ENCODE measurements around the gene HDAC10.

HDAC10 gene

DNA sequence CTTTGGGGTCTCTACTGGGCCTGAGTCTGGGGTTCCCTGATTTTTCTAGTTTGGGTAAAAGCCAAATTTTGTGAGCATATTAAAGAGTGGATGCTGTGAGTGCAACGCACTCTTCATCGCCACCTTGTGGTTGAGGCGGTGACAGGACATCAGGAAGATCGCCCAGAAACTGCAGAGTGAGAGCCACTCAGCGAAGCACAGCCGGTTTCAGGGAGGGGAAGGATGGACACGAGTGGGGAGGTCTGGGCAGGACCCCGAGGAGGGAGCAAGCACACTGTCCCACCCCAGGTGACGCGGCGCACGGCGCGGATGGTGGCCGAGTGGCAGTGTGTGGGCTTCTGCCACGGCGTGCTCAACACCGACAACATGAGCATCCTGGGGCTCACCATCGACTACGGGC lies 41.2 kb downstream of the HDAC10 start:
- peaks cover 36 to 78% of the 10 kb centered on the region in 2 donors for H3K36me3 ChIP-seq (replicated peaks in 1 of 2; ENCODE audit: control insufficient read depth in 2 of 2, insufficient read depth in 2 of 2, low read length in 2 of 2)
- H2BK120ac ChIP-seq (ENCODE audit: low read depth, low read length), result no peak overlapping the region
- H4K91ac ChIP-seq (ENCODE audit: low read depth, low read length, poor library complexity), result no peak overlapping the region
- WGBS, 2 donors (ENCODE audit: extremely low coverage in 2 of 2, insufficient read length in 2 of 2, insufficient replicate concordance in 1 of 2), result no CpG with 5 or more reads among the region's 20 CpGs
- H2BK12ac ChIP-seq (ENCODE audit: low read length), result no peak overlapping the region
- no peak overlapping the region for H2AFZ ChIP-seq (ENCODE audit: low read length)
- peaks cover 0 to 2% of the 10 kb centered on the region in 2 donors for H3K9me3 ChIP-seq (replicated peaks in 1 of 2; ENCODE audit: control insufficient read depth in 2 of 2, insufficient read depth in 1 of 2, low read depth in 1 of 2, low read length in 2 of 2)
- H3K4me2 ChIP-seq (ENCODE audit: insufficient read depth, low read length, poor library complexity, severe bottlenecking), result no peak overlapping the region
- H3K4ac ChIP-seq (ENCODE audit: low read length), result no peak overlapping the region
- peak overlapping the region; percentile 72 for H3K9ac ChIP-seq (ENCODE audit: low read depth, low read length, poor library complexity)
- peaks cover 0 to 8% of the 10 kb centered on the region in 2 donors for H3K4me1 ChIP-seq (ENCODE audit: control insufficient read depth in 2 of 2, insufficient read depth in 1 of 2, low read depth in 1 of 2, low read length in 2 of 2)
- H3K27ac ChIP-seq (replicated peaks; ENCODE audit: low read length), result no peak overlapping the region
- no peaks in the 10 kb centered on the region for H3K27me3 ChIP-seq (ENCODE audit: control insufficient read depth in 3 of 3, insufficient read depth in 3 of 3, low read depth in 1 of 3, low read length in 3 of 3)
- no peak for DNase-seq (ENCODE audit: low spot score)
- no peak overlapping the region for H2BK15ac ChIP-seq (ENCODE audit: low read length)
- no peak overlapping the region for H2AK5ac ChIP-seq (ENCODE audit: low read depth, low read length)
- no peak overlapping the region for H4K8ac ChIP-seq (ENCODE audit: low read depth, low read length)
- no peak overlapping the region for H3K18ac ChIP-seq (ENCODE audit: low read length)
- H3K79me1 ChIP-seq (ENCODE audit: low read depth, low read length), result peaks cover 5% of the 10 kb centered on the region
- no peak overlapping the region for H2BK5ac ChIP-seq (ENCODE audit: low read length)
- no peak overlapping the region for H3K23ac ChIP-seq (ENCODE audit: low read depth, low read length, poor library complexity)
- no peak overlapping the region for H3K4me3 ChIP-seq (ENCODE audit: low read length in 2 of 2)
- H3K14ac ChIP-seq (ENCODE audit: low read length), result no peak overlapping the region

DNA sequence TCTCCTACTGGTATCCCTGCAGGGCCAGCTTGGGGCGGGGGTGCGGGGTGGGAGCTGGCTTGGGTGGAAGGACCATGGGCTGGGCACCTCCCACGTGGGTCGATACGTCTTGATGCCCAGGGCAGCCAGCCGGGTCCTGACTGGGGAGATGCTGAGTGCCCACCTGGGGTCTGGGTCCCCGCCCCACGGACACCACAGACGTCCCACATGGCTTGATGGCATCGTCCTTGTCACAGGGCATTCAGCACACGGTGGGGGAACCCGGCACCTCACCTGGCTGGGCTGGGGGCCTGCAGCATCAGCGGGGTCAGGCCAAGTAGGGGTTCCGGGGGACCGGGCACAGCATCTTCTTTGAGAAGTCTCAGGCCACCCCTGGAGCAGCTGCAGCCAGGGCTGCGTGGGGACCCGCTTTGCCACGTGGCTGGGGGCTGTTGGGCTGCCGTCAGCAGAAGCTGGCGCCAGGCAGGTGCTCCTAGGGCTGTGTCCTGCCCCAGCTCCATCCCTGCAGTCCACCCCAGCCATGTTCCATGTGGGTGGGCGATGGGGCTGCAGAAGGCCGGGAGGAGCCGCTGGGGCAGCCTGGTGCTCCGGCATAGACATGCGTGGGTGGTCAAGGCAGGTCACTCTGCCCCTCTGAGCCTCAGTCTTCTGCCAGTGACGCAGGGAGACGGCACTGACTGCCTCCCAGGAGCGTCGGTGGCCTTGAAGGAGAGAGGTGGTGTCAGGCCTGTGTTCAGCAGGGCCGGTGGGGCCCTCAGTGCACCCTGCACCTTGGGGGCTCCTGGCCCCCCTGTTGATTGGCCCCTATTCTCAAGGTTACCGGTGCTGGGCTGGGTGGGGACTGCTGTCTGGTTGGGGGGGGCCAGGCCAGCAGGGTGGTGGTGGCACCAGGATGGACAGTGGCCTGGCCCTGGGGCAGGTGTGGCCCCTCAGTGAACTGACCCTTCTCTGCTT lies 41.8 kb downstream of the HDAC10 start:
- Histone ChIP-seq H2AK5ac (ENCODE audit: low read depth, low read length) (no peak overlapping the region), H3K23ac (ENCODE audit: low read depth, low read length, poor library complexity) (peak overlapping the region; percentile 43), H2BK12ac (ENCODE audit: low read length) (no peak overlapping the region), H3K79me1 (ENCODE audit: low read depth, low read length) (peaks cover 5% of the 10 kb centered on the region), H3K9me3 (replicated peaks in 1 of 2; ENCODE audit: control insufficient read depth in 2 of 2, insufficient read depth in 1 of 2, low read depth in 1 of 2, low read length in 2 of 2) (peaks cover 0 to 2% of the 10 kb centered on the region in 2 donors), H3K36me3 (replicated peaks in 1 of 2; ENCODE audit: control insufficient read depth in 2 of 2, insufficient read depth in 2 of 2, low read length in 2 of 2) (peaks cover 34 to 78% of the 10 kb centered on the region in 2 donors), H4K91ac (ENCODE audit: low read depth, low read length, poor library complexity) (no peak overlapping the region), H3K4me1 (ENCODE audit: control insufficient read depth in 2 of 2, insufficient read depth in 1 of 2, low read depth in 1 of 2, low read length in 2 of 2) (peaks cover 0 to 8% of the 10 kb centered on the region in 2 donors), H3K27me3 (ENCODE audit: control insufficient read depth in 3 of 3, insufficient read depth in 3 of 3, low read depth in 1 of 3, low read length in 3 of 3) (no peaks in the 10 kb centered on the region), H3K27ac (replicated peaks; ENCODE audit: low read length) (no peak overlapping the region), H3K9ac (ENCODE audit: low read depth, low read length, poor library complexity) (peak overlapping the region; percentile 74), H3K4me2 (ENCODE audit: insufficient read depth, low read length, poor library complexity, severe bottlenecking) (no peak overlapping the region), H3K18ac (ENCODE audit: low read length) (peak overlapping the region; percentile 21), H4K8ac (ENCODE audit: low read depth, low read length) (peak overlapping the region; percentile 23), H3K14ac (ENCODE audit: low read length) (no peak overlapping the region), H2BK15ac (ENCODE audit: low read length) (no peak overlapping the region), H2AFZ (ENCODE audit: low read length) (no peak overlapping the region), H2BK120ac (ENCODE audit: low read depth, low read length) (no peak overlapping the region), H3K4me3 (ENCODE audit: low read length in 2 of 2) (no peak overlapping the region), H2BK5ac (ENCODE audit: low read length) (no peak overlapping the region), H3K4ac (ENCODE audit: low read length) (no peak overlapping the region)
- no peak for DNase-seq (ENCODE audit: low spot score)
- WGBS, 2 donors (ENCODE audit: extremely low coverage in 2 of 2, insufficient read length in 2 of 2, insufficient replicate concordance in 1 of 2), result no CpG with 5 or more reads among the region's 31 CpGs

DNA sequence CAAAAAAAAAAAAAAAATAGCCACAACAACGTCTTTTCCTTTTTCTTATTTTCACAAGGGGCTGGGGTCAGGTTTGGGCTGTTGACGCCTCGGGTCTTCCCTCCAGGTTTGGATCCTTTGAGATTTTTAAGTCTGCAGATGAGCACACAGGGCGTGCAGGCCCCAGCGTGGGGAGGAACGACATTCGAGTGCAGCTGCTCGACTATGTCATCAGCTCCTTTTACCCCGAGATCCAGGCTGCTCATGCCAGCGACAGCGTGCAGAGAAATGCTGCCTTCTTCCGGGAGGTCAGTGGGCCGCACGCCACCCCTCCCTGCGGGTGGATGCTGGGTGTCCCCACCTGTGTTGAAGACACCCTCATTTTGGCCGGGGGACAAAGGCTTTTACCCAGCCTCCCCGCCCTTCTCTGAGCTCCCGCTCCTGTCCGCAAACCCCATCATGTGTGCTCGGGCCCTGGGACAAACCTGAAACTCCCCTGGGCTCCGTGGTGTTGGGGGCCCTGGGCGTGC lies 42.6 kb downstream of the HDAC10 start:
- no CpG with 5 or more reads among the region's 22 CpGs for WGBS, 2 donors (ENCODE audit: extremely low coverage in 2 of 2, insufficient read length in 2 of 2, insufficient replicate concordance in 1 of 2)
- no peak overlapping the region for H2BK120ac ChIP-seq (ENCODE audit: low read depth, low read length)
- peaks cover 5% of the 10 kb centered on the region for H3K79me1 ChIP-seq (ENCODE audit: low read depth, low read length)
- H2BK5ac ChIP-seq (ENCODE audit: low read length), result no peak overlapping the region
- no peak overlapping the region for H3K4me3 ChIP-seq (ENCODE audit: low read length in 2 of 2)
- H2AFZ ChIP-seq (ENCODE audit: low read length), result no peak overlapping the region
- H4K91ac ChIP-seq (ENCODE audit: low read depth, low read length, poor library complexity), result no peak overlapping the region
- no peak overlapping the region for H3K27ac ChIP-seq (replicated peaks; ENCODE audit: low read length)
- H3K14ac ChIP-seq (ENCODE audit: low read length), result no peak overlapping the region
- no peak overlapping the region for H2BK12ac ChIP-seq (ENCODE audit: low read length)
- no peak overlapping the region for H3K9ac ChIP-seq (ENCODE audit: low read depth, low read length, poor library complexity)
- no peaks in the 10 kb centered on the region for H3K27me3 ChIP-seq (ENCODE audit: control insufficient read depth in 3 of 3, insufficient read depth in 3 of 3, low read depth in 1 of 3, low read length in 3 of 3)
- H2BK15ac ChIP-seq (ENCODE audit: low read length), result no peak overlapping the region
- no peak overlapping the region for H2AK5ac ChIP-seq (ENCODE audit: low read depth, low read length)
- peaks cover 35 to 77% of the 10 kb centered on the region in 2 donors for H3K36me3 ChIP-seq (replicated peaks in 1 of 2; ENCODE audit: control insufficient read depth in 2 of 2, insufficient read depth in 2 of 2, low read length in 2 of 2)
- H3K4ac ChIP-seq (ENCODE audit: low read length), result no peak overlapping the region
- no peak for DNase-seq (ENCODE audit: low spot score)
- no peak overlapping the region for H3K23ac ChIP-seq (ENCODE audit: low read depth, low read length, poor library complexity)
- H3K4me2 ChIP-seq (ENCODE audit: insufficient read depth, low read length, poor library complexity, severe bottlenecking), result no peak overlapping the region
- peaks cover 2 to 4% of the 10 kb centered on the region in 2 donors for H3K9me3 ChIP-seq (replicated peaks in 1 of 2; ENCODE audit: control insufficient read depth in 2 of 2, insufficient read depth in 1 of 2, low read depth in 1 of 2, low read length in 2 of 2)
- peaks cover 0 to 8% of the 10 kb centered on the region in 2 donors for H3K4me1 ChIP-seq (ENCODE audit: control insufficient read depth in 2 of 2, insufficient read depth in 1 of 2, low read depth in 1 of 2, low read length in 2 of 2)
- no peak overlapping the region for H4K8ac ChIP-seq (ENCODE audit: low read depth, low read length)
- no peak overlapping the region for H3K18ac ChIP-seq (ENCODE audit: low read length)

Data from neuronal stem cell (in vitro differentiated cells).